Endothelial cell of umbilical vein (primary cell): ENCODE results near the gene VDR. TPM values are rescaled to one million over a fixed set of nuclear protein-coding genes. Genes with fewer than 3 reads are reported as not detected.

ENCODE experiments used
- BruUV-seq: library from RNA; stranded (reverse); fragments of 400-500 nt; replicated peaks from 2 replicates; lab custom pipeline; 2021; lab: Mats Ljungman, UMichigan
- CTCF ChIA-PET: fragments of 300-600, 350-600 bp; sonication (Branson Sonifier 250); formaldehyde crosslinking; loops from one replicate; lab custom pipeline; 2021; ENCODE audit warnings: antibody characterized with exemption, inconsistent platforms; lab: Charles Lee
- POLR2A ChIA-PET: fragments of 300-600, 350-600 bp; sonication (Branson Sonifier 250); formaldehyde crosslinking; loops from one replicate; lab custom pipeline; 2021; ENCODE audit warnings: antibody characterized with exemption, inconsistent platforms; lab: Charles Lee
- DNase-seq: peaks from one replicate; pipeline ENCODE4 v3.0.0-alpha.2; 2011; ENCODE audit warnings: low read depth, low spot score
- FAIRE-seq: peaks from 2 replicates; lab custom pipeline; 2011; peaks lifted over from hg19 to GRCh38; lab: Jason Lieb, UNC
- H2AFZ ChIP-seq: 2 replicates; pipeline ENCODE4 v1.6.0; 2012; ENCODE audit warnings: low read depth, low read length, control low read depth, inconsistent platforms
- H3K27ac ChIP-seq: 2 replicates; pipeline ENCODE4 v1.5.1; 2011; ENCODE audit warnings: low read depth, mild to moderate bottlenecking, control low read depth, low read length, moderate library complexity; ENCODE audit not compliant: insufficient read depth
- H3K27me3 ChIP-seq, 2 experiments: 2 replicates each; pipeline versions ENCODE4 v1.6.0 to v1.6.1; 2011; ENCODE audit warnings: low read length in 2 of 2, mixed read lengths in 1 of 2; ENCODE audit not compliant: control insufficient read depth in 2 of 2, insufficient read depth in 2 of 2
- H3K36me3 ChIP-seq, 2 experiments: 2 replicates in 1 of 2; 3 replicates in 1 of 2; pipeline ENCODE4 v1.5.1; 2011; ENCODE audit warnings: low read length in 2 of 2, mild to moderate bottlenecking in 1 of 2, moderate library complexity in 1 of 2; ENCODE audit not compliant: control insufficient read depth in 2 of 2, insufficient read depth in 2 of 2; ENCODE audit errors: extremely low read depth in 1 of 2
- H3K4me1 ChIP-seq: 3 replicates; pipeline ENCODE4 v1.5.1; 2011; ENCODE audit warnings: mild to moderate bottlenecking, low read length; ENCODE audit not compliant: control insufficient read depth, insufficient read depth; ENCODE audit errors: extremely low read depth
- H3K4me2 ChIP-seq: 2 replicates; pipeline ENCODE4 v1.6.1; 2011; ENCODE audit warnings: low read length, control low read depth, mixed read lengths; ENCODE audit not compliant: insufficient read depth
- H3K4me3 ChIP-seq, 3 experiments: fragments of 200-600 bp in 1 of 3; sonication (generic), shearing (Covaris generic) in 1 of 3; replicated peaks in 1 of 3; 2 replicates each; pipeline ENCODE4 v1.5.1; 2011 to 2016; ENCODE audit warnings: control low read depth in 3 of 3, low read length in 3 of 3, mild to moderate bottlenecking in 2 of 3, inconsistent platforms in 1 of 3, low read depth in 1 of 3, moderate library complexity in 1 of 3; ENCODE audit not compliant: insufficient read depth in 1 of 3
- H3K79me2 ChIP-seq: 2 replicates; pipeline ENCODE4 v1.6.0; 2012; ENCODE audit warnings: low read length, inconsistent platforms; ENCODE audit not compliant: control insufficient read depth, insufficient read depth
- H3K9ac ChIP-seq: replicated peaks from 2 replicates; pipeline ENCODE3; 2011; ENCODE audit warnings: low read length, control low read depth; ENCODE audit not compliant: insufficient read depth; ENCODE audit errors: extremely low read depth
- H3K9me1 ChIP-seq: replicated peaks from 3 replicates; pipeline ENCODE4 v1.6.0; 2011; ENCODE audit warnings: mild to moderate bottlenecking, low read length; ENCODE audit not compliant: control insufficient read depth, insufficient read depth; ENCODE audit errors: extremely low read depth
- H3K9me3 ChIP-seq: replicated peaks from 2 replicates; pipeline ENCODE4 v1.5.1; 2012; ENCODE audit warnings: low read length, inconsistent platforms; ENCODE audit not compliant: control insufficient read depth, insufficient read depth
- H4K20me1 ChIP-seq: replicated peaks from 2 replicates; pipeline ENCODE3; 2011; ENCODE audit warnings: mild to moderate bottlenecking, low read length; ENCODE audit not compliant: control insufficient read depth, insufficient read depth; ENCODE audit errors: extremely low read depth
- GATA2 ChIP-seq: IDR thresholded peaks from 2 replicates; pipeline ENCODE4 v1.7.0; 2011; ENCODE audit warnings: low read depth, mild to moderate bottlenecking, moderate library complexity, mixed read lengths, low read length; ENCODE audit not compliant: insufficient read length, insufficient read depth
- JUN ChIP-seq: IDR thresholded peaks from 2 replicates; pipeline ENCODE4 v1.6.1; 2011; ENCODE audit warnings: borderline replicate concordance, low read depth; ENCODE audit not compliant: insufficient read length, insufficient read depth
- MYC ChIP-seq: IDR thresholded peaks from one replicate; pipeline ENCODE4 v1.6.1; 2011; ENCODE audit warnings: mild to moderate bottlenecking, low read depth, low read length
- POLR2AphosphoS5 ChIP-seq: IDR thresholded peaks from 2 replicates; pipeline ENCODE4 v1.6.1; 2012; ENCODE audit warnings: low read depth, mild to moderate bottlenecking, control low read depth, low read length, moderate library complexity; ENCODE audit not compliant: insufficient read depth
- dilution Hi-C: fragments of 300-500 bp; cut with MboI; formaldehyde crosslinking; loops from one replicate; pipeline ENCODE4 v1.15.0; 2019; ENCODE audit warnings: low sequenced_read_pairs; ENCODE audit not compliant: extremely low pct_ligation_motif_present
- intact Hi-C: fragments of 100-400 bp; cut with micrococcal nuclease; formaldehyde crosslinking; loops from one replicate; pipeline ENCODE4 v1.10.0; 2022
- polyA plus RNA-seq, 4 experiments: library from polyadenylated mRNA; depleted of rRNA in 3 of 4; stranded (reverse) in 3 of 4; unstranded in 1 of 4; fragments of >200 nt; gene quantifications; 2 replicates each; pipeline versions ENCODE4 v1.2.1 to v1.2.3, GENCODE V29; 2011 to 2012; ENCODE audit warnings: missing spikeins in 1 of 4
- total RNA-seq: library from RNA; stranded (reverse); gene quantifications from 2 replicates; pipeline ENCODE4 v1.2.3, GENCODE V29; 2021
- TF ChIP-seq, protein P1 (sequence below): IDR thresholded peaks from 2 replicates; pipeline ENCODE4 v1.6.1; 2011; ENCODE audit not compliant: insufficient read depth, insufficient read length
- TF ChIP-seq, protein P2 (sequence below), 2 donors: IDR thresholded peaks; 1 replicate in 1 of 2; 2 replicates in 1 of 2; pipeline ENCODE4 v1.5.1; 2011; ENCODE audit warnings: low read length in 2 of 2, mild to moderate bottlenecking in 2 of 2, moderate library complexity in 2 of 2, control low read depth in 1 of 2, inconsistent platforms in 1 of 2, low read depth in 1 of 2; ENCODE audit not compliant: insufficient read depth in 1 of 2; ENCODE audit errors: extremely low read depth in 1 of 2

Gene VDR
- total and polyA plus RNA-seq, 2 donors (not counting 3 experiments of a cell fraction or from before 2014, with no cell fraction given) = 0.73 to 0.91 TPM

DNA sequence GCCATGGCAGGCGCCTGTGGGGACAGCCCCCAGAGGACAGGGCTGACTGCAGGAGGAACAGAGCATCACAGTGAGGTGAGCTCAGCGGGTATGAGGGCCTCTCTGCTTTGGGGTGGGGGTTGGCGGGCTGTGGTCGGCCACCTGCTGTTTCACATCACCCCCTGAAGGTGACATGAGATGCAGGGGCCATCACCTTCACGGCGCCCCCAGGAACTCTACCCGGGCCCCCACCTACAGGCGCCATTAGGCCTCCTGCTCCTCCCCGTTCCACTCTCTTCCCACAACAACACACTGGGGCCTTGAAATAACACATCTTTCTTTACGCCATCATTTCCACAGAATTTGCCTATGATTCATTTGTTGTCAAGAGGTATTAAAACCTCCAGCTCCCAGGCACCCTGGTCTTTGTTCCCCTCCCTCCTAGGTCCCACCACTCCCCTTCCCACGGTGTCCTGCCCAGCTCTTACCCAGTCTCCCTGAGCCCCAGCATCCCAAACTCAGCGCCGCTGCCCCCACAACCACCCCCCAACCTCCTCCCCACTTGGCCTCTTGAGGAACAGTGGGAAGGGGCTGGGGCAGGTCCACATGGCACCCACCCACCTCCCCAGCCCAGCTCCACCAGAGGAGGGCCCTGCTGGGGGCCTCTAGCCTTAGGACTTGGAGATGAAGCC, 72.4 kb downstream of the VDR start:
- DNase-seq (no peak), FAIRE-seq (no peak)
- Histone ChIP-seq H2AFZ (no peak overlapping the region), H3K27me3 (no peaks in the 10 kb centered on the region), H3K4me3 (no peak overlapping the region), H3K36me3 (no peaks in the 10 kb centered on the region), H3K9me3 (no peaks in the 10 kb centered on the region), H4K20me1 (no peaks in the 10 kb centered on the region), H3K27ac (no peak overlapping the region), H3K4me2 (no peak overlapping the region), H3K79me2 (no peaks in the 10 kb centered on the region), H3K9ac (no peak overlapping the region), H3K9me1 (no peaks in the 10 kb centered on the region), H3K4me1 (peaks cover 10% of the 10 kb centered on the region)
- dilution Hi-C loops (no loop called here), intact Hi-C loops (no loop called here)
- no TSS peak for BruUV-seq
- TF ChIP-seq, protein P1, sequence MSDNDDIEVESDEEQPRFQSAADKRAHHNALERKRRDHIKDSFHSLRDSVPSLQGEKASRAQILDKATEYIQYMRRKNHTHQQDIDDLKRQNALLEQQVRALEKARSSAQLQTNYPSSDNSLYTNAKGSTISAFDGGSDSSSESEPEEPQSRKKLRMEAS = no peak
- TF ChIP-seq MYC (no peak), GATA2 (no peak), JUN (no peak), POLR2AphosphoS5 (no peak)
- TF ChIP-seq, protein P2, sequence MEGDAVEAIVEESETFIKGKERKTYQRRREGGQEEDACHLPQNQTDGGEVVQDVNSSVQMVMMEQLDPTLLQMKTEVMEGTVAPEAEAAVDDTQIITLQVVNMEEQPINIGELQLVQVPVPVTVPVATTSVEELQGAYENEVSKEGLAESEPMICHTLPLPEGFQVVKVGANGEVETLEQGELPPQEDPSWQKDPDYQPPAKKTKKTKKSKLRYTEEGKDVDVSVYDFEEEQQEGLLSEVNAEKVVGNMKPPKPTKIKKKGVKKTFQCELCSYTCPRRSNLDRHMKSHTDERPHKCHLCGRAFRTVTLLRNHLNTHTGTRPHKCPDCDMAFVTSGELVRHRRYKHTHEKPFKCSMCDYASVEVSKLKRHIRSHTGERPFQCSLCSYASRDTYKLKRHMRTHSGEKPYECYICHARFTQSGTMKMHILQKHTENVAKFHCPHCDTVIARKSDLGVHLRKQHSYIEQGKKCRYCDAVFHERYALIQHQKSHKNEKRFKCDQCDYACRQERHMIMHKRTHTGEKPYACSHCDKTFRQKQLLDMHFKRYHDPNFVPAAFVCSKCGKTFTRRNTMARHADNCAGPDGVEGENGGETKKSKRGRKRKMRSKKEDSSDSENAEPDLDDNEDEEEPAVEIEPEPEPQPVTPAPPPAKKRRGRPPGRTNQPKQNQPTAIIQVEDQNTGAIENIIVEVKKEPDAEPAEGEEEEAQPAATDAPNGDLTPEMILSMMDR (IDR thresholded peaks at IDR 0.05; ENCODE audit: extremely low read depth in 1 of 2, insufficient read depth in 1 of 2, low read depth in 1 of 2, low read length in 2 of 2) = no peak
- ChIA-PET POLR2A (interaction anchor here (1.5 kb wide), 1 partner anchor 12 kb away, joined by 4 read pairs; no protein-coding TSS in a partner anchor), CTCF (interaction anchor here (1.1 to 15.5 kb wide), 5 partner anchors 13 to 65 kb away, joined by 3 to 427 read pairs (median 7); partner anchors contain the start of genes HDAC7 and SLC48A1)
